Keratinocyte (primary cell): Measurements from ENCODE around the gene E4F1. TPM values are rescaled to one million over a fixed set of nuclear protein-coding genes. Genes with fewer than 3 reads are reported as not detected.
"Not testable (repeated sequence)": the region's sequence is repeated elsewhere in the genome, so short reads cannot be mapped to it uniquely, and the experiment has no call there.

Experiments
- DNase-seq: peaks from one replicate; pipeline ENCODE4 v3.0.0-alpha.2; 2011; ENCODE audit warnings: low read depth, missing footprints, low spot score
- FAIRE-seq: peaks from 2 replicates; lab custom pipeline; 2011; peaks lifted over from hg19 to GRCh38; lab: Jason Lieb, UNC
- H2AFZ ChIP-seq: 2 replicates; pipeline ENCODE4 v1.6.0; 2012; ENCODE audit warnings: low read length, control low read depth, inconsistent platforms; ENCODE audit not compliant: control insufficient read depth
- H3K27ac ChIP-seq: 2 replicates; pipeline ENCODE4 v1.5.1; 2011; ENCODE audit warnings: low read length; ENCODE audit not compliant: control insufficient read depth, insufficient read depth
- H3K27me3 ChIP-seq: 3 replicates; pipeline ENCODE4 v1.6.0; 2011; ENCODE audit warnings: low read length; ENCODE audit not compliant: control insufficient read depth, insufficient read depth; ENCODE audit errors: extremely low read depth
- H3K36me3 ChIP-seq, 2 experiments: 2 replicates in 1 of 2; 3 replicates in 1 of 2; pipeline ENCODE4 v1.5.1; 2011; ENCODE audit warnings: low read length in 2 of 2, mild to moderate bottlenecking in 1 of 2; ENCODE audit not compliant: control insufficient read depth in 2 of 2, insufficient read depth in 2 of 2; ENCODE audit errors: extremely low read depth in 1 of 2
- H3K4me1 ChIP-seq: 3 replicates; pipeline ENCODE4 v1.5.1; 2011; ENCODE audit warnings: low read length; ENCODE audit not compliant: control insufficient read depth, insufficient read depth; ENCODE audit errors: extremely low read depth
- H3K4me2 ChIP-seq: 3 replicates; pipeline ENCODE4 v1.6.0; 2011; ENCODE audit warnings: low read depth, low read length; ENCODE audit not compliant: control insufficient read depth, insufficient read depth; ENCODE audit errors: extremely low read depth
- H3K4me3 ChIP-seq, 3 experiments: fragments of 200-600 bp in 1 of 3; sonication (generic) in 1 of 3; 2 replicates in 2 of 3; 3 replicates in 1 of 3; pipeline ENCODE4 v1.5.1; 2011 to 2016; ENCODE audit warnings: low read length in 3 of 3, mild to moderate bottlenecking in 3 of 3, control low read depth in 2 of 3, inconsistent platforms in 1 of 3, low read depth in 1 of 3, mixed read lengths in 1 of 3, mixed run types in 1 of 3, moderate library complexity in 1 of 3; ENCODE audit not compliant: control insufficient read depth in 2 of 3, insufficient read depth in 2 of 3; ENCODE audit errors: extremely low read depth in 1 of 3
- H3K79me2 ChIP-seq: 2 replicates; pipeline ENCODE4 v1.6.0; 2012; ENCODE audit warnings: low read length; ENCODE audit not compliant: control insufficient read depth, insufficient read depth
- H3K9ac ChIP-seq: 3 replicates; pipeline ENCODE4 v1.6.0; 2011; ENCODE audit warnings: low read length; ENCODE audit not compliant: control insufficient read depth, insufficient read depth; ENCODE audit errors: extremely low read depth
- H3K9me1 ChIP-seq: 3 replicates; pipeline ENCODE4 v1.6.0; 2011; ENCODE audit warnings: low read length; ENCODE audit not compliant: control insufficient read depth, insufficient read depth; ENCODE audit errors: extremely low read depth
- H3K9me3 ChIP-seq: 2 replicates; pipeline ENCODE4 v1.5.1; 2012; ENCODE audit warnings: low read depth, low read length; ENCODE audit not compliant: control insufficient read depth
- H4K20me1 ChIP-seq: 3 replicates; pipeline ENCODE4 v1.6.0; 2011; ENCODE audit warnings: low read length; ENCODE audit not compliant: control insufficient read depth, insufficient read depth; ENCODE audit errors: extremely low read depth
- EZH2 ChIP-seq: IDR thresholded peaks from one replicate; pipeline ENCODE4 v1.6.1; 2012; ENCODE audit warnings: inconsistent platforms, mild to moderate bottlenecking, low read length, moderate library complexity
- dilution Hi-C: fragments of 300-500 bp; cut with MboI; formaldehyde crosslinking; loops from one replicate; pipeline ENCODE4 v1.7.0; 2020; ENCODE audit warnings: low sequenced_read_pairs; ENCODE audit not compliant: extremely low pct_ligation_motif_present
- polyA plus RNA-seq, 5 experiments: library from polyadenylated mRNA; depleted of rRNA in 3 of 5; stranded (reverse) in 3 of 5; stranded (forward) in 1 of 5; unstranded in 1 of 5; fragments of >200 nt; gene quantifications; 1 replicate in 1 of 5; 2 replicates in 3 of 5; 3 replicates in 1 of 5; pipeline versions ENCODE4 v1.2.1 to v1.2.3, GENCODE V29; 2011 to 2012; ENCODE audit warnings: missing spikeins in 2 of 5, low read depth in 1 of 5, low replicate concordance in 1 of 5
- TF ChIP-seq, protein P1 (sequence below), 3 experiments: IDR thresholded peaks in 1 of 3; conservative IDR thresholded peaks in 1 of 3; optimal IDR thresholded peaks in 1 of 3; 2 replicates in 2 of 3; 3 replicates in 1 of 3; pipeline versions ENCODE3 to v1.5.1; 2011; ENCODE audit warnings: low read length in 3 of 3, mild to moderate bottlenecking in 3 of 3, moderate library complexity in 2 of 3, control low read depth in 1 of 3, inconsistent platforms in 1 of 3; ENCODE audit not compliant: insufficient read depth in 2 of 3; ENCODE audit errors: extremely low read depth in 1 of 3

E4F1 gene
- polyA plus RNA-seq, 1 donor (not counting 4 experiments of a cell fraction or from before 2014, with no cell fraction given) = 10.5 TPM

- dilution Hi-C loops = no loop called here
- Histone ChIP-seq H3K27me3 (peaks cover 32% of the 10 kb centered on the region), H3K4me3 (no peak overlapping the region), H3K9me1 (no peaks in the 10 kb centered on the region), H3K4me2 (no peak overlapping the region), H3K4me1 (no peaks in the 10 kb centered on the region), H2AFZ (no peak overlapping the region), H3K27ac (no peak overlapping the region), H3K79me2 (no peaks in the 10 kb centered on the region), H3K9me3 (no peaks in the 10 kb centered on the region), H4K20me1 (peaks cover 10% of the 10 kb centered on the region), H3K36me3 (peaks cover 13 to 19% of the 10 kb centered on the region in 2 experiments), H3K9ac (no peak overlapping the region)
- FAIRE-seq (no peak), DNase-seq (no peak)
- TF ChIP-seq, protein P1, sequence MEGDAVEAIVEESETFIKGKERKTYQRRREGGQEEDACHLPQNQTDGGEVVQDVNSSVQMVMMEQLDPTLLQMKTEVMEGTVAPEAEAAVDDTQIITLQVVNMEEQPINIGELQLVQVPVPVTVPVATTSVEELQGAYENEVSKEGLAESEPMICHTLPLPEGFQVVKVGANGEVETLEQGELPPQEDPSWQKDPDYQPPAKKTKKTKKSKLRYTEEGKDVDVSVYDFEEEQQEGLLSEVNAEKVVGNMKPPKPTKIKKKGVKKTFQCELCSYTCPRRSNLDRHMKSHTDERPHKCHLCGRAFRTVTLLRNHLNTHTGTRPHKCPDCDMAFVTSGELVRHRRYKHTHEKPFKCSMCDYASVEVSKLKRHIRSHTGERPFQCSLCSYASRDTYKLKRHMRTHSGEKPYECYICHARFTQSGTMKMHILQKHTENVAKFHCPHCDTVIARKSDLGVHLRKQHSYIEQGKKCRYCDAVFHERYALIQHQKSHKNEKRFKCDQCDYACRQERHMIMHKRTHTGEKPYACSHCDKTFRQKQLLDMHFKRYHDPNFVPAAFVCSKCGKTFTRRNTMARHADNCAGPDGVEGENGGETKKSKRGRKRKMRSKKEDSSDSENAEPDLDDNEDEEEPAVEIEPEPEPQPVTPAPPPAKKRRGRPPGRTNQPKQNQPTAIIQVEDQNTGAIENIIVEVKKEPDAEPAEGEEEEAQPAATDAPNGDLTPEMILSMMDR (optimal IDR thresholded peaks at IDR 0.05 in 1 of 3, IDR thresholded peaks at IDR 0.05 in 1 of 3, conservative IDR thresholded peaks at IDR 0.05 in 1 of 3; ENCODE audit: extremely low read depth in 1 of 3, insufficient read depth in 2 of 3, low read length in 3 of 3) = no peak
- TF ChIP-seq EZH2 = no peak
Measured at GRCh38 chr16:2238838-2239675, 15.7 kb downstream of the E4F1 start.

DNA sequence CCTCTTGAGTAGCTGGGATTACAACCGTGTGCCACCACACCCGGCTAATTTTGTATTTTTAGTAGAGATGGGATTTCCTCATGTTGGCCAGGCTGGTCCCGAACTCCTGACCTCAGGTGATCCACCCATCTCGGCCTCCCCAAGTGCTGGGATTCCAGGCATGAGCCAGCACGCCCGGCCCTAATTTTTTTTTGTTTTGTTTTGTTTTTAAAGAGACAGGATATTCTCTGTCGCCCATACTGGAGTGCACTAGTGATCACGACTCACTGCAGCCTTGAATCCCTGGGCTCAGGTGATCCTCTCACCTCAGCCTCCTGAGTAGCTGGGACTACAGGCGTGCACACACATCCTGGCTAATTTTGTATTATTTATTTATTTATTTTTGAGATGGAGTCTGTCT lies 16.9 kb downstream of the E4F1 start:
- H3K4me1 ChIP-seq, H3K79me2 ChIP-seq, H3K9ac ChIP-seq, H3K9me3 ChIP-seq, FAIRE-seq, H3K4me2 ChIP-seq, H3K9me1 ChIP-seq, H2AFZ ChIP-seq, H4K20me1 ChIP-seq, H3K4me3 ChIP-seq, DNase-seq, dilution Hi-C loops, H3K27ac ChIP-seq: not testable (repeated sequence)
- peaks cover 11 to 15% of the 10 kb centered on the region in 2 experiments for H3K36me3 ChIP-seq
- peaks cover 32% of the 10 kb centered on the region for H3K27me3 ChIP-seq
